Retinal pigment epithelial cell (primary cell): Measurements from ENCODE around the gene BMP8B.
"Not testable (repeated sequence)": the region's sequence is repeated elsewhere in the genome, so short reads cannot be mapped to it uniquely, and the experiment has no call there.

Experiments
- DNase-seq: peaks from one replicate; pipeline ENCODE4 v3.0.0-alpha.2; 2010; ENCODE audit warnings: low read depth
- H3K4me3 ChIP-seq: 2 replicates; pipeline ENCODE4 v1.5.1; 2011; ENCODE audit warnings: mild to moderate bottlenecking, low read length, control low read depth, moderate library complexity
- TF ChIP-seq, protein P1 (sequence below): conservative IDR thresholded peaks from 2 replicates; pipeline ENCODE4 v1.5.1; 2011; ENCODE audit warnings: low read depth, low read length, control low read depth, inconsistent platforms

Gene BMP8B

DNA sequence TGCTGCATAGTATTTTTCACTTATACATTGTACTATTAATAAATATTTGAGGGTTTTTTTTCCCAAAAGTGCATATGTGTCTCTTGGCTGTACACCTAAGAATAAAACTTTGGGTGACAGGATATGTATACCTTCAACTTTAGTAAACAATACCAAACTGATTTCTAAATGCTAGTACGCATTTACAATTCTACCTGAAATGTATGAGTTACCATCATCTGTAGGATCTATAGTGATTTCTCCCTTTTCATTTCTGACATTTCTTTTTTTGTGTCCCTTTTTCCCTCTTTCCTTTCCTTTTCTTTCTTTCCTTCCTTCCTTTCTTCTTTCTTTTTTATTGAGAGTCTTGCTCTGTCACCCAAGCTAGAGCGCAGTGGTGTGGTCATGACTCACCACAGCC, 16.7 kb upstream of the BMP8B start:
- TF ChIP-seq, protein P1, sequence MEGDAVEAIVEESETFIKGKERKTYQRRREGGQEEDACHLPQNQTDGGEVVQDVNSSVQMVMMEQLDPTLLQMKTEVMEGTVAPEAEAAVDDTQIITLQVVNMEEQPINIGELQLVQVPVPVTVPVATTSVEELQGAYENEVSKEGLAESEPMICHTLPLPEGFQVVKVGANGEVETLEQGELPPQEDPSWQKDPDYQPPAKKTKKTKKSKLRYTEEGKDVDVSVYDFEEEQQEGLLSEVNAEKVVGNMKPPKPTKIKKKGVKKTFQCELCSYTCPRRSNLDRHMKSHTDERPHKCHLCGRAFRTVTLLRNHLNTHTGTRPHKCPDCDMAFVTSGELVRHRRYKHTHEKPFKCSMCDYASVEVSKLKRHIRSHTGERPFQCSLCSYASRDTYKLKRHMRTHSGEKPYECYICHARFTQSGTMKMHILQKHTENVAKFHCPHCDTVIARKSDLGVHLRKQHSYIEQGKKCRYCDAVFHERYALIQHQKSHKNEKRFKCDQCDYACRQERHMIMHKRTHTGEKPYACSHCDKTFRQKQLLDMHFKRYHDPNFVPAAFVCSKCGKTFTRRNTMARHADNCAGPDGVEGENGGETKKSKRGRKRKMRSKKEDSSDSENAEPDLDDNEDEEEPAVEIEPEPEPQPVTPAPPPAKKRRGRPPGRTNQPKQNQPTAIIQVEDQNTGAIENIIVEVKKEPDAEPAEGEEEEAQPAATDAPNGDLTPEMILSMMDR = no peak
- no peak for DNase-seq
- H3K4me3 ChIP-seq = no peak overlapping the region

DNA sequence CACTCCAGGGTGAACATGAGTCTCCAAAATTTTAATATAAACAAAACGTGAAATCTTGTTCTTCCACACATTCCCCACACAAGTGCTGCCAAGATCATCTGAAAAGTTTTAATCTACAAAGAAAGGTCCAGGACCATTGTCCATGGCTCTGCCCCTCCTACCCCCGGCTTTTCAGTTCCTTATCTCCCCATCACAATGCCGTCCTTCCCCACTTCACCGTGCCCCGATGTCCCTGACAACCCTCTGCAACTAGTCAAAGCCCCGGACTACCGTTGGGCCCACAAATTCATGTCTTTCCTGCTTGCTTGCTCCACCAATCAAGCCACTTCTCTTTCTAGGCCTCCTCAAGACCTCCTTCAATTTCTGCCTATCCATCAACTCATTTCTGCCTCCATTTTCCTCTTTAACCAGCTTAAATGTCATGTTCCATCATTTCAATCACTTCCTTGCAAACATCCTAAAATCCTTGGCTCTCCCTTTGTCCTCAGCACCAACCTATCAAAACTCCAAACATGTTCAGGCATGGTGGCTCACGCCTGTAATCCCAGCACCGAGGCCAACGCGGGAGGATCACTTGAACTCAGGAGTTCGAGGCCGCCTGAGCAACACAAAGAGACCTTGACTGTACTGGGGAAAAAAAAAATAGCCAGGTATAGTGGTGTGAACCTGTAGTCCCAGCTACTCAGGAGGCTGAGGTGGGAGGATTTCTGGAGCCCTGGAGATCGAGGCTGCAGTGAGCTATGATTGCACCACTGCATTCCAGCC, 14.0 kb upstream of the BMP8B start:
- no peak for DNase-seq
- H3K4me3 ChIP-seq = no peak overlapping the region
- TF ChIP-seq, protein P1 = no peak

DNA sequence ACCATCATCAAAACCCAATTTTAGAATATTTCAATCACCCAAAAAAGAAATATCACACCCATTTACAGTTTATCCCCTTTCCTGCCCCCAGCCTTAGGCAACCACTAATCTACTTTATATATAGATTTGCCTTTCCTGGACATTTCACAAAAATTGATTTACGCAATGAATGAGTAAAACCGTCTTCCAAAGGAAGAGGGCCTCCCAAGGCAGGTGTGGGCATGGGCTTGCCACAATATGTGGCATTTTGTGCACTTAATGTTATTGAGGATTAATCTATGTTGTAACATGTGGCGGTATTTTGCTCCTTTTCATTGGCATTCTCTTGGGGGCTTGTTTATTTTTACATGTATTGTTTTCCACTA, 11.8 kb upstream of the BMP8B start:
- TF ChIP-seq, protein P1 = no peak
- DNase-seq = no peak
- no peak overlapping the region for H3K4me3 ChIP-seq

DNA sequence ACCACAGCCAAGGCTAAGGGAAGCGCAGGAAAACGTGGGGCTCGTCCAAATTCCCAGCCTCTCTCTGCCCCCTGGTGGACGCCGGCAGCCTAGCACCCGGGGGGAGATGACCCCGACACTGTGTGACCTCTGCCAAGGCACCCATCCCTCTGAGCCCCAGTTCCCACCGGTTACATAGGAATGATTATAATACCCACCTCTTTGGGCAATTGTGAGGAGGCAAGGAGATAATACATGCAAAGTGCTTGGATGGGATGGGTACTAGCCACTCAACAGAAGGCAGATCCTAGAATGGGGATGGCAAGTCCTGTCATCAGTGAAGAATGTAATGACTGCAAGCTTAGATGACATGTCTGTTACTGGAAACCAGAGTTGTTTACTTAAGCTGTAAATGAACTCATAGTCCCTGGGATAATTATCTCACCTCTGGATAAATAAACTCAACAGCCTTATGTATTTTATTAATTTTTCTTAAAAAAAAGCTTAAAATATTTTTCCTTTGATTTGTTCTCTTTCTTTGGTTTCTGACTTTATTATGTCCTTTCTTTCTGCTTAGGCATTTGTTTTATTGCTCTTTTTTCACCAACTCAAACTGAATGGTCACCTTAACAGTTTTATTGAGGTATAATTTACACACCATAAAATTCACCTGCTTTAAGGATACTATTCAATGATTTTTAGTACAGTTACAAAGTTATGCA, 11.3 kb upstream of the BMP8B start:
- H3K4me3 ChIP-seq = no peak overlapping the region
- DNase-seq = no peak

DNA sequence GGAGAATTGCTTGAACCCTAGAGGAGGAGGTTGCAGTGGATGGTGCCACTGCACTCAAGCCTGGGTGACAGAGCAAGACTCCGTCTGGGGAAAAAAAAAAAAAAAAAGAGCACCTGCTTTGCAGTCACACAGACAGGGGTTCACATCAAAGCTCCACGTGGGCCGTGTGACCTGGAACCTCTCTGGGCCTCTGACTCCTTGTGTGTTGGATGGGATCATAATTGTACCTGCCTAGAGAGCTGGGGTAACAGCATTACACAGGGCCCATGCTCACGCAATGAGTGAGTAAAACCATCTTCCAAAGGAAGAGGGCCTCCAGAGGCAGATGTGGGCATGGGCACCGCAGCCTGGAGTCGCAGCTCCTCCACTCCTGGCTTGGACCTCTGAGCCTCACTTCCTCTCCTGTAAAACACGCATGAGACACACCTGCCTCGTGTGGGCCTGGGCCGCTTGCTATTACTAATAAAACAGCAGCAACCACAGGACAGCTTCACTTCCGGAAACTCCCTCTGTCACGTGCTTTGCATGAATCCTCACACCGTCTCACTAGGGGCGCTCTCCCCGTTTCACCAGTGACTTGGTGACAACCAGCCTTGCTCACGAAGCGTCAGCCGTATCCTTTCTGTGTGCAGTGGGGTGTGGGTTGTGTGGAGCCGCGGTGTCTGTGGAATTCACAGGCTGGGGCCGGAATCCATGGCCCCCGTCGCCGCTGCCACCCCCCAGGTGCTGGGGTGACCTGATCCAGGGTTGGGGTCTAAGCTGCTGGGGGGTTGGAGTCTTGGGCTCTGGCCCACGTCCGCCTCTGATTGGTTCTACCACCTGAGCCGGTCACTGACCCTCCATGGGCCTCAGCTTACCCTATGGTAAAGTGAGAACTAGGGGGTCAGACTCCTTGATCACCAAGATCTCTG, 10.4 kb upstream of the BMP8B start:
- DNase-seq, H3K4me3 ChIP-seq: not testable (repeated sequence)
- TF ChIP-seq, protein P1 = peak; percentile 23

More for the DNA sequence above, 11.3 kb upstream of the BMP8B start:
- TF ChIP-seq, protein P1 = peak; percentile 81

DNA sequence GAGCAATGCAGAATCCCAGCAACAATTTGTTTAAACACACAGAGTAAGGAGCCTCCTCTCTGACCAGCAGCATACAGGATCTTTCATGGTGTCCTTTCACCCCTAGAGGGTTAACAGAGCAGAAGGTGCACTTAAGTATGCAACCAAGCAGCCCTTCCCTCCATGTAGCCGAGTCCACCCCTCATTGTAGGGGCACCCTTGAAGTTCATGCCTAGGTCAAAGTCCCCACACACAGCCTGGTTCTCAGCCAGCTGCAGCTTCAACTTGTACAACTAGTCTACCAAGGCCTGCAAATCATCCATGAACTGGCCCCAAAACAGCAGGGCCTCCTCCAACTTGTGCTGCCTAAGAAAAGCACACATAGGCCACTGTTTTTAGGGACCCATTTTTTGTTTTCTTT, 7.0 kb upstream of the BMP8B start:
- no peak overlapping the region for H3K4me3 ChIP-seq
- no peak for DNase-seq
- TF ChIP-seq, protein P1 = no peak
